Measurements from ENCODE around the gene KPNB1. TPM values are rescaled to one million over a fixed set of nuclear protein-coding genes. Genes with fewer than 3 reads are reported as not detected.

Gene KPNB1
- total RNA-seq, 2 donors from 2014 or later: 183 to 196 TPM

DNA sequence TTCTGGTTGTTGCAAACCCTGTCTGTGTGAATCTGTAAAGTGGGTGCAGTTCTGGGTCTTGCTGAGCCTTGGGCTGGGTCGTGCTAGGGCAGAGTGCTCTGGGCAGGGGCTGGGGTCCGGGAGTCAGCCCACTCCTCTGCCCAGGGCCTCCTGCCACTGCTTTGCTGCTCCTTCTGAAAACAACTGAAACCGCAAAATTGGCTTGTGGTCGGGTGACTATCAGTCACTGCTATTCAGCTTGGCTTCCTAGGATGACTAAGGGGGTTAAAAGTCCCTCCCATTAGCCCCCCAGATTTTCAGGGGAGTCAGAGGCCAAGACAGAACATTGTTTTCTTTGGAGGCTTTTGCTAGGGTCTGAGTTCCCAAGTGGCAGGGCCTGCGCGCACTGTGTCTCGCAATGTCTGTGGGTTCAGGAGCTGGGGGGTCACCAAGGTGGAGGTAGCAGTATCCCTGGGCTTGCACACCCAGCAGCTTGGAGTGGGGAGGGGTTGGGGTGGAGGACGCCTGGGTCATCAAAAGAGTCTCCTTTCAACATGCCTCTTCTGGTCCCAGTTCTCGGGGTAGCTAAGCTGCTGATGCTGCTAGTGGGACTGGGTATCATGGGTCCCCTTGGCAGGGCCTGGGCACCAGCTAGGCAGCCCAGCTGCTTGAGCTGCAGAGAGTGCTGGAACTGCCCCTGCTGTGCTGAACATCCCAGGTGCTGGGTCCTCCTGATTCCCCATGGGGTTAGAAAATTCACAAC is 69.9 kb downstream of the KPNB1 start:
- no peak for DNase-seq
- Mint-ChIP-seq H3K4me3 (peak overlapping the region; percentile 73), H3K27me3 (peaks cover 6% of the 10 kb centered on the region), H3K36me3 (ENCODE audit: low read depth) (no peaks in the 10 kb centered on the region), H3K4me1 (peaks cover 47% of the 10 kb centered on the region), H3K27ac (peak overlapping the region; percentile 78)
- peak; percentile 39 for ATAC-seq
- peaks cover 3% of the 10 kb centered on the region for H3K9me3 ChIP-seq (ENCODE audit: control insufficient read depth, low read length, poor library complexity, severe bottlenecking)

DNA sequence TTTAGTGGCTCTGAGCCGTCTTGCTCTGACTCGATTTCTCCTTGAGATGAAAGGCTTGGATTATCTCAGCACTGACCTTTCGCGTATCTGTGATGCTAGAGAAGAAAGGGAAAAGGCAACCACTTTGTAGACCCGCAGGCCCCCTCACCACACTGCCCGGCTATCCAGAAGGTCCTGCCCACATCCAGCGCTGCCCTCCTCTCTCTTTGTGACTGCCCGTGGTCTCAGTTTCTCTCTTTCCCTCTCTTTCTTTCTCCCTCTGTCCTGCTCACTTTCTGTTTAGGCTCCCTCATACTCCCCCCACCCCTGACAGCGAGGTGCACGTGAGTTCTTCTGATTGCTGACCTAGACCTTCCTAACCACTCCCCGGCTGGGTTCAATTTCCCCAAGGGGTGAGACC is 70.5 kb downstream of the KPNB1 start:
- Mint-ChIP-seq H3K4me3 (peak overlapping the region; percentile 70), H3K27ac (peak overlapping the region; percentile 49), H3K36me3 (ENCODE audit: low read depth) (no peaks in the 10 kb centered on the region), H3K4me1 (peaks cover 48% of the 10 kb centered on the region), H3K27me3 (peaks cover 12% of the 10 kb centered on the region)
- ATAC-seq (no peak), DNase-seq (no peak)
- peaks cover 3% of the 10 kb centered on the region for H3K9me3 ChIP-seq (ENCODE audit: control insufficient read depth, low read length, poor library complexity, severe bottlenecking)

GRCh38 chr17:47720754-47721533 is 71.2 kb downstream of the KPNB1 start:
- H3K9me3 ChIP-seq (ENCODE audit: control insufficient read depth, low read length, poor library complexity, severe bottlenecking): peaks cover 3% of the 10 kb centered on the region
- ATAC-seq: peak; percentile 73
- peaks cover 45% of the 10 kb centered on the region for H3K4me1 Mint-ChIP-seq
- H3K36me3 Mint-ChIP-seq (ENCODE audit: low read depth): no peaks in the 10 kb centered on the region
- DNase-seq: peak in 1 of 3 donors; percentile 42
- H3K4me3 Mint-ChIP-seq: peak overlapping the region; percentile 70
- peak overlapping the region; percentile 49 for H3K27ac Mint-ChIP-seq
- H3K27me3 Mint-ChIP-seq: peaks cover 12% of the 10 kb centered on the region

DNA sequence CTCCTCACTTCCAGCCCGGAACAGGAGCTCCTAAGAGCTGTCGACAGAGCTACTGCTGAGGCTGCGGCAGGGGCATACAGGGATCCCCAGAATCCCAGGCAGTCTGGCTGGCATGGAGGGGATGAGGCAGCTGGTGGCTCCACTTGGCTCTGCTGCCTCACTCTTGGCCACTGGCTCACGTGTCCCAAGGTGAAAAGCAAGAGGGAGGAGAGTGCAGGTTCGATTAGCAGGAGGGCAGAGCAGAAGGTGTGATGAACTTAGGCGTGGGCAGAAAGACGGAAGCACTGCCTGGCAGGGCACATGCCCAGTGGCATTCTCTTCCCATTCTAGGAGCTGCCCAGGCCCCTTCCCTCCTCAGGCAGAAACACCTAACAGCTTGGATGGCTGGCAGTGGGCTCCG is 72.0 kb downstream of the KPNB1 start:
- Mint-ChIP-seq H3K4me3 (peak overlapping the region; percentile 70), H3K27me3 (peaks cover 18% of the 10 kb centered on the region), H3K27ac (peak overlapping the region; percentile 49), H3K4me1 (peaks cover 49% of the 10 kb centered on the region), H3K36me3 (ENCODE audit: low read depth) (no peaks in the 10 kb centered on the region)
- no peak for ATAC-seq
- H3K9me3 ChIP-seq (ENCODE audit: control insufficient read depth, low read length, poor library complexity, severe bottlenecking): peaks cover 3% of the 10 kb centered on the region
- no peak for DNase-seq

DNA sequence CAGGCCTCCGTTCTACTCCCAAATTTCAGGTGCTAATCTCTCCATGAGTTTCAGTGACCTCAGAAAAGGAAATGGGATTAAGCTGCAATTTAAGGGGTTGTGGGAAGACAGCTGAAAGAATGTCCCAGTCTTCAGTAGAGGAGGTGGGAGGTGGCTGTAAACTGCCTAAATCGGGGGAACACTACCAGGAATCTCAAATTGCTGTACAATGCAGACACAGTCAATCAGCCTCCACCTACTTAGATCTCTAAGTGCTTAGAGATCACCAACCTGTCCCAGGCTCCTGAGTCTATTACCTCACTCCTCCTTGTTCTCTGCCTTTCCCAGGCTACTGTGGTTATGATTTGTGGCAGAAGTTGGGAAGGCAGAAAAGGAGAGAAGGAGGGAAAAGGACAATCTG is 75.0 kb downstream of the KPNB1 start:
- ATAC-seq: no peak
- Mint-ChIP-seq H3K4me1 (peaks cover 33% of the 10 kb centered on the region), H3K36me3 (ENCODE audit: low read depth) (no peaks in the 10 kb centered on the region), H3K4me3 (no peak overlapping the region), H3K27me3 (peaks cover 18% of the 10 kb centered on the region), H3K27ac (peak overlapping the region; percentile 37)
- DNase-seq: no peak
- peaks cover 3% of the 10 kb centered on the region for H3K9me3 ChIP-seq (ENCODE audit: control insufficient read depth, low read length, poor library complexity, severe bottlenecking)

DNA sequence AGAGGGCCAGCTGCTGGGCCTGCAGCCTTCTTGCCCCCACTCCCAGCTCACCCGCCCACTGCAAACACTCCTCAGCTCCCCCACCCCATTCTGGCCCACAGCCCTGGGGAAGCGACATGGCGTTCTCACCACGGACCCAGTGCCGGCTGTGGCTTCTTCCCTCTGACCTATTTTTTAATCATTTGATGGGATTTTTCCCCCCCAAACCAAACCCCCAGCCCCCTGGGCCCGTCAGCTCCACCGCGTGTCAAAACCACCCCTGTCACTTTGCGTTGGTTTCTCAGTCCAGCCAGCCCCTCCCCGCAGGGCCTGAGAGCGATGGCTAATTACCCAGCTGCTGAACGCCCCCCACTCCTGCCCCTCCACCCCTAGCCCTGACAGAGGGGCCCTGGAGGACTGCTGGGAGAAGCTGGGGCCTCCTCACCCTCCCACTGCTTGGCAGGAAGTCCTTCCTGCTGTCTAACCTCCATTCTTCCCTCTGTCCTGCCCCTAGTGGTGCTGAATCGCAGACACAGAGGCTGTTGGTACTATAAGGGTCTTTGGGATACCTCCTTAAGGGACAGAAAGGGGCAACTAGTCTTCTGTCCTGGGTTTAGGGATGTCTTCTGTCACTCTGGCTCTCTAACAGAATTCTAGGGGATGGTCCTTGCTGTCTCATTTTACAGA is 75.9 kb downstream of the KPNB1 start:
- H3K4me3 Mint-ChIP-seq: no peak overlapping the region
- H3K27ac Mint-ChIP-seq: peak overlapping the region; percentile 37
- peaks cover 2% of the 10 kb centered on the region for H3K9me3 ChIP-seq (ENCODE audit: control insufficient read depth, low read length, poor library complexity, severe bottlenecking)
- peaks cover 18% of the 10 kb centered on the region for H3K27me3 Mint-ChIP-seq
- DNase-seq (no peak), ATAC-seq (no peak)
- peaks cover 28% of the 10 kb centered on the region for H3K4me1 Mint-ChIP-seq
- no peaks in the 10 kb centered on the region for H3K36me3 Mint-ChIP-seq (ENCODE audit: low read depth)

- H3K9me3 ChIP-seq (ENCODE audit: control insufficient read depth, low read length, poor library complexity, severe bottlenecking): no peaks in the 10 kb centered on the region
- ATAC-seq (no peak), DNase-seq (no peak)
- Mint-ChIP-seq H3K27me3 (peaks cover 18% of the 10 kb centered on the region), H3K4me3 (no peak overlapping the region), H3K36me3 (ENCODE audit: low read depth) (no peaks in the 10 kb centered on the region), H3K4me1 (peaks cover 18% of the 10 kb centered on the region), H3K27ac (no peak overlapping the region)
Measured at GRCh38 chr17:47726796-47727703, 77.3 kb downstream of the KPNB1 start.

DNA sequence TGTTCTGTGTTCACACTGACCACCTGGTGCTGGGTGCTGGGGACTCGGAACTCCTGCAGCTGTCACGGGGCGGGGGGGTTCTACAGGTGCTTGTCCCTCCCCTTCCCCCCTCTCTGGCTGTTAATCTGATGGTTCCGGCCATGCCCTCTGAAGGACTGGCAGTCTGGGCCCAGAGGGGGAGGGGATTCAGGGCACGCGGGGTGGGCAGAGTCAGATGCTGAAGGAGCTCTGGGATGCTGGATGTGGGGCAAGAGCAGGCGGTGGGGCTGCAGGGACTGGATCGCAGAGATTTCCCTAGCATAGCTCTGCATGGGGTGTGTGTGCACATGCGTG is 78.0 kb downstream of the KPNB1 start:
- H3K36me3 Mint-ChIP-seq (ENCODE audit: low read depth): no peaks in the 10 kb centered on the region
- H3K27ac Mint-ChIP-seq: no peak overlapping the region
- H3K4me1 Mint-ChIP-seq: peaks cover 23% of the 10 kb centered on the region
- H3K27me3 Mint-ChIP-seq: peaks cover 18% of the 10 kb centered on the region
- no peak for ATAC-seq
- H3K9me3 ChIP-seq (ENCODE audit: control insufficient read depth, low read length, poor library complexity, severe bottlenecking): no peaks in the 10 kb centered on the region
- DNase-seq: no peak
- no peak overlapping the region for H3K4me3 Mint-ChIP-seq

DNA sequence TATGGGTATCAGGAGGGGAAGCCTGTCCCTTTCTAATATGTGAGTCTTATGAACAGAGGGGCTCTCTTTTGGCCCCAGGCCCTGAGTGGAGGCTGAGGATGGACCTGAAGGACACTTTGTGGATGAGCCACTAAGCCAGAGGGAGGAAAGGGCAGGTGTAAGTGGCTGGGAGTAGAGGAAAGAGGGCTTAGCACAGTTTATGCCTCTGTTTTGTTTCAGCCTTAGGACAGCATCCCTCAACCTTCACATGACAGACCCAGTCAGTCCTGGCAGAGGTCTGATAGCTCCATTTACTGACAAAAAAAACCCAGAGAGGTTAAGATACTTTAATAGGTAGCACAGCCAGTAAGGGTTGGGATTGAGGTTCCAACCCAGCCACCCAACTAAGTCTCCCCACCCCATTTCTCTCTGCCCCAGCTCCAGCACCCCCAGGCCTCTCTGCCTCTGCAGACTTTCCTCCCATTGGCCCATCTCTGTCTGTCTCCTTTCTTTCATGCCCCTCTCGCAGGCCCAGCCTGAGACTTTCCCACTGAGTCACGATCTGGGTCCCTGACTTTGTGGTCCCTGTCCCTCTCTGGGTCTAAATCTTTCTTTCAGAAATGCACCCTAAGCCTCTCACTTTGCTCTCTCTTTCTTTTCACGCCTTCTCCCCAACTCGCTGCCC is 78.6 kb downstream of the KPNB1 start:
- Mint-ChIP-seq H3K27ac (no peak overlapping the region), H3K4me1 (peaks cover 26% of the 10 kb centered on the region)
- ATAC-seq: no peak

DNA sequence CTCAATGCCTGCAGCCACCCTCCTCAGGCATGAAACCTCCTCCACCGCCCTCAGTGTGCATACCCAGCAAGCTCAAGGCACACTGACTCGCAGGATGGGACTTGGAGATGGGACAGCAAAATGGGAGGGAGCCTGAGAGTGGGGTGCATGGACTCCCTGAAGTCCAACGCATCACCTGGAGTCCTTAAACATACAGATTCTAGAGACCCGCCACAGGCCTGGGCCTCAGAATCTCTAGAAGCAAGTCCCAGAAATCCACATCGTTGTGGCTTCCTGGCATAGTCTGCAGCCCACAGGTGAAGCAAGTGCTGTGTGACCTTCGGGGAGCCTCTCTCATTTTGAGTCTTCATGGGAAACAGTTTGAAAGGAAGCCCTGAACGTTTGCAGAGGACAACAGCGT is 79.8 kb downstream of the KPNB1 start:
- H3K9me3 ChIP-seq (ENCODE audit: control insufficient read depth, low read length, poor library complexity, severe bottlenecking): no peaks in the 10 kb centered on the region
- DNase-seq: no peak
- H3K4me3 Mint-ChIP-seq: no peak overlapping the region
- no peak overlapping the region for H3K27ac Mint-ChIP-seq
- H3K36me3 Mint-ChIP-seq (ENCODE audit: low read depth): peaks cover 2% of the 10 kb centered on the region
- ATAC-seq: no peak
- peaks cover 26% of the 10 kb centered on the region for H3K27me3 Mint-ChIP-seq
- H3K4me1 Mint-ChIP-seq: peaks cover 33% of the 10 kb centered on the region

More for the DNA sequence above, 78.6 kb downstream of the KPNB1 start:
- no peak for DNase-seq
- H3K9me3 ChIP-seq (ENCODE audit: control insufficient read depth, low read length, poor library complexity, severe bottlenecking): no peaks in the 10 kb centered on the region
- Mint-ChIP-seq H3K36me3 (ENCODE audit: low read depth) (no peaks in the 10 kb centered on the region), H3K4me3 (no peak overlapping the region), H3K27me3 (peaks cover 18% of the 10 kb centered on the region)

GRCh38 chr17:47730681-47731080 is 81.0 kb downstream of the KPNB1 start:
- Mint-ChIP-seq H3K27me3 (peaks cover 20% of the 10 kb centered on the region), H3K27ac (no peak overlapping the region), H3K4me3 (no peak overlapping the region), H3K36me3 (ENCODE audit: low read depth) (peaks cover 2% of the 10 kb centered on the region), H3K4me1 (peaks cover 36% of the 10 kb centered on the region)
- DNase-seq (no peak), ATAC-seq (no peak)
- no peaks in the 10 kb centered on the region for H3K9me3 ChIP-seq (ENCODE audit: control insufficient read depth, low read length, poor library complexity, severe bottlenecking)

DNA sequence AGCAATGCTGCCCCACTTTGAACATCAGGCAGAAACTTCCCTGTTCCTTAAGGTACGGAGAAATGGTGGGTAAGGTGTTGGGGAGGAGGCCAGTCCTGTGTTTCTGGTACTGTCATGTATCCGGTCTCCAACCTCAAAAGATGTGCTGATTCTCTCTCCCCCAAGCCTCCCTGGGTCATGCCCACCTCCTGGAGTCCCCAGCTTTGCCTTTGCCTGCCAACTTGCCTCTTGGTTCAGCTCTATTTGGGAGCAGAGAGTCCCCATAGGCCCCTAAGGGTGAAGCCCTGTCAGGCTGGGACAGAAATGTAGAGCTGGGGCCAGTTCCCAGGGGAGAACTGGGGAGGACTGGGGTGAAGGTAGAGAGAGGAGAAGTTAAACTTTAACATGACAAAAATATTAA is 81.7 kb downstream of the KPNB1 start:
- H3K27ac Mint-ChIP-seq: no peak overlapping the region
- no peak overlapping the region for H3K4me3 Mint-ChIP-seq
- ATAC-seq: no peak
- peaks cover 2% of the 10 kb centered on the region for H3K36me3 Mint-ChIP-seq (ENCODE audit: low read depth)
- H3K9me3 ChIP-seq (ENCODE audit: control insufficient read depth, low read length, poor library complexity, severe bottlenecking): no peaks in the 10 kb centered on the region
- no peak for DNase-seq
- H3K27me3 Mint-ChIP-seq: peaks cover 17% of the 10 kb centered on the region
- peaks cover 35% of the 10 kb centered on the region for H3K4me1 Mint-ChIP-seq
